Upper lobe of right lung (tissue), 1 donor: ENCODE measurements around the gene CMC1. TPM values are rescaled to one million over a fixed set of nuclear protein-coding genes. Genes with fewer than 3 reads are reported as not detected.

Source experiments
- ATAC-seq: fragments of 200-7000 bp; cut with Tn5 transposase; one replicate; pipeline ENCODE4 v1.9.1; 2020; ENCODE audit warnings: mild to moderate bottlenecking, moderate library complexity
- DNase-seq: peaks from one replicate; pipeline ENCODE4 v3.0.0-alpha.2; 2020
- H3K27ac ChIP-seq: fragments of 200-600 bp; one replicate; pipeline ENCODE4 v1.8.0; 2022
- H3K27me3 ChIP-seq: fragments of 200-600 bp; one replicate; pipeline ENCODE4 v1.8.0; 2022; ENCODE audit warnings: mild to moderate bottlenecking
- H3K36me3 ChIP-seq: fragments of 200-600 bp; one replicate; pipeline ENCODE4 v1.8.0; 2022
- H3K4me1 ChIP-seq: fragments of 200-600 bp; one replicate; pipeline ENCODE4 v1.8.0; 2022
- H3K4me3 ChIP-seq: fragments of 200-600 bp; one replicate; pipeline ENCODE4 v1.8.0; 2022; ENCODE audit warnings: mild to moderate bottlenecking
- H3K9me3 ChIP-seq: fragments of 200-600 bp; one replicate; pipeline ENCODE4 v1.8.0; 2022
- CTCF ChIP-seq: fragments of 200-600 bp; IDR thresholded peaks from one replicate; pipeline ENCODE4 v1.8.0; 2022; ENCODE audit warnings: antibody characterized with exemption
- intact Hi-C: fragments of 100-400 bp; cut with DNase I; formaldehyde crosslinking; loops from one replicate; pipeline ENCODE4 v1.11.0; 2022
- total RNA-seq: library from RNA; stranded (reverse); fragmentation: NEBNext Ultra II Directional; extraction: Animal tissue kit (Norgen Biotek cat#: 25700); gene quantifications from one replicate; pipeline ENCODE4 v1.2.1, GENCODE V29; 2021
- donor health status: DM: no; HTN: yes; CAD: no; lungs with severe emphysema.

CMC1 gene
- total RNA-seq, 1 donor from 2014 or later = 17.8 TPM

GRCh38 chr3:28326458-28326926 lies 85.1 kb downstream of the CMC1 start:
- Histone ChIP-seq H3K9me3 (no peaks in the 10 kb centered on the region), H3K27ac (no peak overlapping the region), H3K36me3 (peaks cover 65% of the 10 kb centered on the region), H3K4me3 (no peak overlapping the region), H3K4me1 (no peaks in the 10 kb centered on the region), H3K27me3 (no peaks in the 10 kb centered on the region)
- no peak for TF ChIP-seq CTCF
- intact Hi-C loops = no loop called here
- ATAC-seq = peak; percentile 63
- no peak for DNase-seq

DNA sequence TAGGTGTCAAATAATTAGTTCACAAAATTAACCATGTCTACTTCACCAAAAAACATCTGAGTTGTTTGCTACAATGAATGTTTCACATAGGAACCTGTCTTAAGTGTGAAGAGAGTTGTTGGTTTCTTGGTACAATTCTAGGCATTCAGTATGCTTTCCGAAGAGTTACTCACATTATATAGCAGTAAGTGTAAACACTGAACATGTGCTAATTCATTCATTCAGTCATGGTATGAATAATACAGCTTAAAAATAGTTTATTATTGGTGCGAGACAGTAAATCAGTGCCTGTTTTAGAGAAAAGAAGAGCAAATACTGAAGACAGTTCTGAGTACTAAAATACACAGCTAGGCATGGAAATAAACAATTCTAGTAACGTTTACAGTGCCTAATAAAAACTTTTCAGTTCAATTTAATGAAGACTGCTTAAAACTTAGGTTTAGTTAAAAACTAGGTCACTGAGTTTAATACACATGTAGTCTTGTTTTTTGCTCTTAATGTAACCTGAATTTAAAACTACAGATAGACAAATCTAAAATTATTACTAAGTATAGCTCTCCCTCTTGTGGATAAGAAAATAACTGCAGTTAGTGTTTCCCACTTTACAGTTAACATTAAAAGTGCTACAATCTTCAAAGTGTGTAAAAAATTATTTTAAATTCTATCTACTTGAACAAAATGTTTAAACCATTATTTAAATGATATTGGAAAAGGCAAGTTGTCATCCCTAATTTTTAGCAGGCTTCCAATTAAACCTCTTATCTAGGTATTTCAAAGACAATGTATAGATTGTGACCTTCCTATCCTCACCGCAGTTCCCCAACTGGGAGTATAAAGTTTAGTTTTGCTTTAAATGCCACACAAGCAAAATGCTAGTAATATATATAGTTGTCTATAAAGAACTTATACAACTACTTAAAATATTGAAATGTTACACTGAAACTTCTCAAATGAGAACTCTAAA lies 87.1 kb downstream of the CMC1 start:
- peaks cover 73% of the 10 kb centered on the region for H3K36me3 ChIP-seq
- H3K27me3 ChIP-seq = no peaks in the 10 kb centered on the region
- H3K27ac ChIP-seq = no peak overlapping the region
- no peak for DNase-seq
- TF ChIP-seq CTCF = peak; percentile 72
- H3K9me3 ChIP-seq = no peaks in the 10 kb centered on the region
- H3K4me3 ChIP-seq = no peak overlapping the region
- intact Hi-C loops = no loop called here
- H3K4me1 ChIP-seq = no peaks in the 10 kb centered on the region
- ATAC-seq = peak; percentile 55

DNA sequence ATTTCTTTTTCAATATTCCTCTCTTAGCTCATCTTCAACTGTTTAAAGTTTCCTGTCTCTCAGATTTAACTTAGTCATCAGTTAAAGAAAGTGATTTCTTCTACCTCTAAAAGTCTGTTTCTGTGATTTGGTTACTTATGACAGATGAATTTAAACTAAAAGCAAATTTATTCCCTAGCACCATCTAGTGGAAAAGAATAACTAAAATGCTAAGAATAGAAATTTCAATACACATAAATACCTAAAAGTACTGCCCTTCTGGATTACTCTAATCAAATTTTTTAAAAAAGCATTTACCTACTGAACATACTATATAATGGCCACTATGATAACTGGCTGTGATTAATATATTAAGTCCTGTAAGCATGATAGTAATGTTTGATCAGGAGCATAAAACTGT lies 93.1 kb downstream of the CMC1 start:
- no peak overlapping the region for H3K4me3 ChIP-seq
- H3K4me1 ChIP-seq = no peaks in the 10 kb centered on the region
- H3K36me3 ChIP-seq = peaks cover 81% of the 10 kb centered on the region
- ATAC-seq (no peak), DNase-seq (no peak)
- H3K27ac ChIP-seq = no peak overlapping the region
- no peak for TF ChIP-seq CTCF
- H3K27me3 ChIP-seq = no peaks in the 10 kb centered on the region
- H3K9me3 ChIP-seq = no peaks in the 10 kb centered on the region
- intact Hi-C loops = no loop called here

DNA sequence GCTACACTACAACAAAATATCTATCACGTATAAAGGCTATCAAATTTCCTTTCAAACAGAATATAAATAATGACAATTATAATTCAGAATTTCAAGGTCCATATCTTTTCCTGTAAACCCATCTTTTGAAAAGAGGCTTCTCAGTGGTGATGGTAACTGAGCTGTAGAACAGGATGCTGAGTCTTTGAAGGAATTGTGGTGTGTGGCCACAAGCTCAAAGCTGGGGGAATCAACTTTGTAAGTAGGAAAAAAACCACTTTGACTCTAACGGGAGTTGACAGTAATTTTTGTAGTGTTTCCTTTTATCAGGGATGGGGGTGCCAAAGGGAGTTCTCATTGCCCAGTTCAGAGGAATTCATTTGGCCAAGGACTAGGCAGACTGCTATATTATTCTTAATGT lies 93.8 kb downstream of the CMC1 start:
- ATAC-seq (no peak), DNase-seq (no peak)
- Histone ChIP-seq H3K27ac (no peak overlapping the region), H3K36me3 (peaks cover 78% of the 10 kb centered on the region), H3K9me3 (no peaks in the 10 kb centered on the region), H3K4me3 (no peak overlapping the region), H3K27me3 (no peaks in the 10 kb centered on the region), H3K4me1 (no peaks in the 10 kb centered on the region)
- intact Hi-C loops = no loop called here
- TF ChIP-seq CTCF = no peak

DNA sequence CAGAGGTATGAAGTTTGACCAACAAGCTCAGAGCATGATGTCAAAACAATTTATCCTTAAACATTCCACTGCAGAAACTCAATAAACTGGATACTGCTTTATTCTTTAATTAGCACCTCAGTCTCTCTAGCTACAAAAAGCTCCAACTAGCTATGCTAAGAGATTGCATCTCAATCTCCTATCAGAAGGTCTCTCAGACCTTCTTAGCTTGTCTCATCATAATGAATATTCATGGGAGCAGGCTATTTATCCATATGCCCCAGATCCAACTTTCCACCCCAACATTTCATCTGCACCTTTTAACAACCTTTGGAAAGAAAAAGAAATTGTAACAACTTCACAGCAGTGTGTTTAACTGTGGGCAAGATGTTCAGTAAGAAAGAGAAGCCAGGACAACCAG lies 95.8 kb downstream of the CMC1 start:
- Histone ChIP-seq H3K4me1 (peaks cover 4% of the 10 kb centered on the region), H3K27me3 (no peaks in the 10 kb centered on the region), H3K27ac (no peak overlapping the region), H3K9me3 (no peaks in the 10 kb centered on the region), H3K4me3 (no peak overlapping the region), H3K36me3 (peaks cover 58% of the 10 kb centered on the region)
- intact Hi-C loops = no loop called here
- ATAC-seq = no peak
- no peak for DNase-seq
- TF ChIP-seq CTCF = no peak
